Effector memory CD8-positive, alpha-beta T cell (primary cell): ENCODE data around the gene ZFHX3.
"Not testable (repeated sequence)": the region's sequence is repeated elsewhere in the genome, so short reads cannot be mapped to it uniquely, and the experiment has no call there.

Experiments used
- ATAC-seq: fragments of 150-1000 bp; cut with Tn5 transposase; replicated peaks from 2 replicates; pipeline ENCODE4 v1.10.0; 2021; ENCODE audit warnings: mild to moderate bottlenecking, moderate library complexity
- DNase-seq, 3 experiments: peaks; one replicate each; pipeline ENCODE4 v3.0.0; 2021
- H3K27ac Mint-ChIP-seq, 2 donors: one replicate each; pipeline ENCODE4 v1.8.0; 2022; ENCODE audit warnings: mild to moderate bottlenecking in 2 of 2, mixed read lengths in 2 of 2, moderate library complexity in 2 of 2
- H3K27me3 Mint-ChIP-seq, 2 donors: one replicate each; pipeline ENCODE4 v1.8.0; 2022; ENCODE audit warnings: mixed read lengths in 2 of 2
- H3K36me3 Mint-ChIP-seq: one replicate; pipeline ENCODE4 v1.8.0; 2022; ENCODE audit warnings: mild to moderate bottlenecking, moderate library complexity, mixed read lengths; ENCODE audit not compliant: insufficient read depth
- H3K4me1 Mint-ChIP-seq, 2 donors: one replicate each; pipeline ENCODE4 v1.8.0; 2022; ENCODE audit warnings: low read depth in 2 of 2, mixed read lengths in 2 of 2
- H3K4me3 Mint-ChIP-seq, 2 donors: one replicate each; pipeline ENCODE4 v1.8.0; 2022; ENCODE audit warnings: mild to moderate bottlenecking in 2 of 2, mixed read lengths in 2 of 2, moderate library complexity in 2 of 2
- H3K9me3 Mint-ChIP-seq, 2 donors: one replicate each; pipeline ENCODE4 v1.8.0; 2022; ENCODE audit warnings: mixed read lengths in 2 of 2

The ZFHX3 gene

DNA sequence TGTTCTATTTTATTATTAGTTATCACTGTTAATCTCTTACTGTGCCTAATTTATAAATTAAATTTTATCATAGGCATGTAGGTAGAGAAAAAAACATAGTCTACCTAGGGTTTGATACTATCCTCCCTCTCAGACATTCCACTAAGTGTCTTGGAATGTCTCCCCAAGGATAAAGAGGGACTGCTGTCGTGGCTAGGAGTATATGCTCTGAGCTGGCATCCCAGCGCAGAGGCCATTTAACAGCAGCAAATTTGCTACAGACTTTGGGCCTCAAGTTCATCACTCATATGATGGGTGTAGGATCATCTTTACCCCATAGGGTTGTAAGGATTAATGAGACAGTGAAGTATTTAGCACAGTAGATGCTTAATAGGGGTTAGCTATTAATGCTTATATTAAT, 56.7 kb downstream of the ZFHX3 start:
- no peak overlapping the region for H3K27ac Mint-ChIP-seq
- H3K27me3 Mint-ChIP-seq, result no peaks in the 10 kb centered on the region

DNA sequence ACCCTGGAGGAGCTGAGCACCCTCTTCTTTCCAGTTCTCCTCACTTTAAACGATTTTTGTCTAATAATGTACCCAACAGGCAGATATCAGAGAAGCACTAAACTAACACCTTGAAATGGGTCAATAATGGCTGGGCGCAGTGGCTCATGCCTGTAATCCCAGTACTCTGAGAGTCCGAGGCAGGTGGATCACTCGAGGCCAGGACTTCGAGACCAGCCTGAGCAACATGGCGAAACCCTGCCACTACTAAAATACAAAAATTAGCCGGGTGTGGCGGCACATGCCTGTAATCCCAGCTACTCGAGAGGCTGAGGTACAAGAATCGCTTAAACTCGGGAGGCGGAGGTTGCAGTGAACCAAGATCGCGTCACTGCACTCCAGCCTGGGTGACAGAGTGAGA, 57.4 kb downstream of the ZFHX3 start:
- Mint-ChIP-seq H3K36me3 (peaks cover 2% of the 10 kb centered on the region), H3K27me3 (no peaks in the 10 kb centered on the region), H3K9me3 (no peaks in the 10 kb centered on the region), H3K4me1 (no peaks in the 10 kb centered on the region), H3K27ac (no peak overlapping the region), H3K4me3 (no peak overlapping the region)
- ATAC-seq (no peak), DNase-seq (no peak)

More for the DNA sequence above, 56.7 kb downstream of the ZFHX3 start:
- Mint-ChIP-seq H3K36me3 (peaks cover 2% of the 10 kb centered on the region), H3K9me3 (peaks cover 0 to under 1% of the 10 kb centered on the region in 2 donors), H3K4me1 (no peaks in the 10 kb centered on the region), H3K4me3 (no peak overlapping the region)
- ATAC-seq (no peak), DNase-seq (no peak)

DNA sequence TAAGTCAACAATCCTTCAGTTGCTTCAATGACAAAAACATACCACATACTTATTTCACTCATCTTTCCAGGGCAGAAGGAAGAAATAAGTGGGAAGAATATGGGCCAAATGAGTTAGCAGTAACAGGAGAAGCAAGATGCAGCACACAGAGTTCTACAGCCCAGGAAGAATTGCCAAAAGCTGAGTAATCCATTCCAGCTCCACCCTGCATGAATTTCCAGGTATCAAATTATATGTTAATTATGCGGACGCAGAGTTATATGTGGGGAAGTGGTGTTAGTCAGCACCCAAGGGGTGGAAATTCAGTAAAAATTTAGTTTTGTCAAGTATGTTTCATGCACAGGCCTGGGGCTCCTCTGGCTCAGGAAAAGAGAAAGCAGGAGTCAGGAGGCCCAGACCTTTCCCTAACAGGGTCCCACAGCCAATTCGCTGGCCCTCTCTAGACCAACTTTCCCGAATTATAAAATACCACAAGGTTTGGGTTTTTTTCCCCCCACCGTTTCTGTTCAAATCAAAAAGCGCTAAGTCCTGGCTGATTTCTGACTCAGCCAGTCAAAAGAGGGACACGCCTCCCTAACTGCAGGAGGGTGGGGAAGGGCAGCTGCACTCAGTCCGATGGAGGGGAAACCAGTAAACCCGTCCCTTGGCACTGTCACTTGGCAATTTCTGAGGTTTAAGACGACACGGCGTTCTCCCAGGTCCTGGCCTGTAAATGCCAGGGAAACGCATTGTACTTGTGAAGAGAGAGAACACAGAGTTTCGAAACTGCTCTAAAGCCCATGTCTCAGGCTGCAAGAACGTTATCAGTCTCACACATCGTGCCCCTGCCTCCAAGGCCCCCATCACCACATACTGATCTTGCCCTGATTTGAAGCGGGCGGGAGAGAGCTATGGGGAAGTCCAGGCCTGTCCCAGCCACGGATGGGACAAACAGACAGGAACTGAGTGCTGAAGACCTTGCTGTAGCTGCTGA, 58.1 kb downstream of the ZFHX3 start:
- ATAC-seq (no peak), DNase-seq (no peak)
- Mint-ChIP-seq H3K4me1 (no peaks in the 10 kb centered on the region), H3K4me3 (no peak overlapping the region), H3K27ac (no peak overlapping the region), H3K36me3 (peaks cover 2% of the 10 kb centered on the region), H3K9me3 (no peaks in the 10 kb centered on the region), H3K27me3 (no peaks in the 10 kb centered on the region)

DNA sequence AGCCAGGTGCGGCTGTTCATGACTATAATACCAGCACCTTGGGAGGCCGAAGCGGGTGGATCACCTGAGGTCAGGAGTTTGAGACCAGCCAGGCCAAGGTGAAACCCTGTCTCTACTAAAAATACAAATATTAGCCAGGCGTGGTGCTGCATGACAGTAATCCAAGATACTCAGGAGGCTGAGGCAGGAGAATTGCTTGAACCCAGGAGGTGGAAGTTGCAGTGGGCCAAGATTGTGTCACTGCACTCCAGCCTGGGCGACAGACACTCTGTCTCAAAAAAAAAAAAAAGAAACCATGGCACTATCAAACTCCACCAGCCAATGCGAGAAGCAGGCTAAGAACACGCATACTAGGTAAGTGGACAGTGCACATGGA, 58.7 kb downstream of the ZFHX3 start:
- not testable (repeated sequence) for H3K36me3 Mint-ChIP-seq, DNase-seq, H3K4me3 Mint-ChIP-seq, H3K9me3 Mint-ChIP-seq, ATAC-seq, H3K27ac Mint-ChIP-seq, H3K27me3 Mint-ChIP-seq, H3K4me1 Mint-ChIP-seq

DNA sequence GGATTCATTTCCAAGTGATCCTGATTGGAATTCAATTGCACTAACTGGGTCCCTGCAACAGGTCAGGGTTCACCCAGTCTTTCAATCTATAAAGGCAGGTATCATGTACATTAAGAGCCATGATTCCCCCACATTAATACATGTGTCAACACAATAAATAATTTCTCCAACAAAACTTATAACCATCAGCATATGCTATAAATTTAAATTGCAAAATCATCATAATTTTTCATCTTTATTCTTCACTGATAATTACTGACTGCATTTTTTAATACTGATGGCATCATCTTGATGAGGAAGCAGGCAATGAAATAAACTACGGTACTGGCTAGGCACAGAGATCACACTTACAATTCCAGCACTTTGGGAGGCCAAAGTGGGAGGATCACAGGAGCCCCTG, 59.4 kb downstream of the ZFHX3 start:
- ATAC-seq (no peak), DNase-seq (no peak)
- H3K36me3 Mint-ChIP-seq, result no peaks in the 10 kb centered on the region
- no peaks in the 10 kb centered on the region for H3K27me3 Mint-ChIP-seq
- H3K4me3 Mint-ChIP-seq, result no peak overlapping the region
- H3K9me3 Mint-ChIP-seq, result no peaks in the 10 kb centered on the region
- no peak overlapping the region for H3K27ac Mint-ChIP-seq
- H3K4me1 Mint-ChIP-seq, result no peaks in the 10 kb centered on the region

DNA sequence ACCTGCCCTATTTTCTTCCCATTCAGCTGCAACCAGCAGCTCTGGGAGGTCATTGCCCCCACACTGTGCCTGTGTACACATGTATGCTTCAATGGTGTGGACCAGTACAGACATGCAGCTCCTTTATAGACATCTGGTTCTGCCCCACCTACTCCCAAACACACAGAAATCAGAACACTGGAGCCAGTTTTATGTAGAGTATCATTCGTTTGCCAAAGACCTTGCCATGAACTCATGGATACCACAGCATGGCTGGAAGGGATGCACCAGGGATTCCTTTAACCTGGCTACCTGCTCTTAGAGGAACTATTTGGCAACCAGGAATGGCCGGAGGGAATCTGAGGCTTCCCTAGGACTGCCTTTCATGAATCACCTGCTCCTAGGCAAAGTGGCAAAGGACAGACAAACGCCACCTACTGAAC, 60.4 kb downstream of the ZFHX3 start:
- no peaks in the 10 kb centered on the region for H3K4me1 Mint-ChIP-seq
- no peak overlapping the region for H3K27ac Mint-ChIP-seq
- H3K36me3 Mint-ChIP-seq, result no peaks in the 10 kb centered on the region
- no peaks in the 10 kb centered on the region for H3K9me3 Mint-ChIP-seq
- no peak for DNase-seq
- no peaks in the 10 kb centered on the region for H3K27me3 Mint-ChIP-seq
- no peak overlapping the region for H3K4me3 Mint-ChIP-seq
- no peak for ATAC-seq

DNA sequence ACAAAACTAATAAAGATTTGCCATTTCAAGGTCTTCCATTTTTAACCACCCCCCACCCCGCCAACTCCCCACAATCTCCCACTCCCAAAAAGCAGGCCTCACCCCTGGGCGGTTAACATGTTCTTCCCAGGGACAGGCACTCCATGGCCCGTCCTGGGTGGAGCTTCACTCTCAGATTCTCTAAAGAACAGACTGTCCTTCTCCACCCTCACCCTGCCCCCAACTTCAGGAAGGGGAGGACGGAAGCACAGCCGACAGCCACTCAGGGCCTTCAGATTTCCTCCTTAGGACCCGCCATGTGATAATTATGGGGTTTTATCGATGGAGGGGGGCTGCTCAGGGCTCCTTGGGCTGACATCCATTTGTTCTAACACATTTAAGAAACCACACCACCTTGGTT, 61.9 kb downstream of the ZFHX3 start:
- H3K4me1 Mint-ChIP-seq, result no peaks in the 10 kb centered on the region
- no peak overlapping the region for H3K27ac Mint-ChIP-seq

DNA sequence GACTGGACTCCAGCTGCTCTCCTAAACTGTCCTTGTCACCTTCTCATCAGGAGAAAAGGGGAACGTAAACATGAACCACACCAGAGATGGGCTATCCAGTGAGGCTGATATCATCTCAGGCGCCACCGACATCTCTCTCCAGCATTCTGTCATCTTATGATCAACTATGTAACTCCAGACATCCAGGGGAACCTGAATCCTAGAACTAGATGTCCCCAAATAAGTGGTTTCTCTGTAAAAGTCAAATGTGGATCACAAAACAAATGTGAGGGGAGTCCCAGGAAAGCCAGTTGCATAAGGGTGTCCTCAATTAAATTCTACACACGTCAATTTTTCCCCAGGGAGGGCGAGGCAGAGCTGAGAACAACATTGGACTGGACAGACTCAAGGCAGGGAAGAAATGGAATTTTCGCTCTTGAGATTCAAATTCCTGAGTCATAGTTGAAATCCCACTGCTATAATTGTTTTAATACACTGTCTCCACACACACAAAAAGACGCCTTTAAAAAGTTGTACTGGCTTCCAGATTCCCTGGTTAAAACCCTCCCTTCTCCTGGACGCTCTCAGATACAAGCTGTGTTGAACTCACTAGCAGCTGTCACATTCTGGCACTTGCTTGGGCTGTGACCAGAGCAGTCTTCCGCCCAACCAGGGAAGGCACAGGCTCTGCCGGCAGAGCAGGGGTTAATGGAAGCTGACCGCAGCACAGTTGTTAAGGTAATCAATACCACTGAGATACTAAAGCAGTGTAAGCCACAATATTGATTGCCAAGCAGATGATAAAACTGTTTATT, 62.6 kb downstream of the ZFHX3 start:
- ATAC-seq, result no peak
- H3K9me3 Mint-ChIP-seq, result peaks cover 0 to 1% of the 10 kb centered on the region in 2 donors
- no peak overlapping the region for H3K4me3 Mint-ChIP-seq
- no peak for DNase-seq
- H3K27me3 Mint-ChIP-seq, result no peaks in the 10 kb centered on the region
- no peak overlapping the region for H3K27ac Mint-ChIP-seq
- no peaks in the 10 kb centered on the region for H3K4me1 Mint-ChIP-seq
- H3K36me3 Mint-ChIP-seq, result no peaks in the 10 kb centered on the region

More for the DNA sequence above, 61.9 kb downstream of the ZFHX3 start:
- no peak overlapping the region for H3K4me3 Mint-ChIP-seq
- ATAC-seq (no peak), DNase-seq (no peak)
- H3K36me3 Mint-ChIP-seq, result no peaks in the 10 kb centered on the region
- peaks cover 0 to under 1% of the 10 kb centered on the region in 2 donors for H3K9me3 Mint-ChIP-seq
- no peaks in the 10 kb centered on the region for H3K27me3 Mint-ChIP-seq

DNA sequence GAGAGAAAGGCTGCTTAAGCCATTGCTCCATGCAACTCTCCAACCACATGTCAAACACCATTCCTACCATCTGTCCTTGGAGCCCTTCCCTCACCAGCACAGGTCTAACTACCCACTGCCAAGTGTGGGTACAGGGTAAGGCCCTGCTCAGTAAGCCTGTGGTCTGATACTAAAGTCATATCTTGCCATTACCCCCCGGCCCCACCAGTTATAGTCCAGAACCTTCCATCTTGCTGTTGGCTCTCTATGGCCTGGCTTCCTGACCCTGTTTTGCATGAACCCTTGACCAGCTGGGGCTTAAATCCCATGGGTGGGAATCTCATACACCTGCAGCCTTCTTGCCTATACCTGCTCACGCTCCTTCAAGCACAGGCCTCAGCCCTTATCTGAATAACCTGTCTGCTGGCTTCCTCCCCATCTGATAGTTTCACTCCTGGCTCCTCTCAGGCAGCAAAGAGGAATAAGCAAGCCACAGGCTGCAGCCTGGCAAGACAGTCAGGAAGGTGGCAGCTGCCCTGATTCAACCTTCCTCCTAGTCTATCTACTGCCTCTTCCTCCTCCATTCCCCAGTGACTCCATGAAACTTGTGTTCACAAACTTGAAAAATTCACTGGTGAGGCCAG, 64.1 kb downstream of the ZFHX3 start:
- Mint-ChIP-seq H3K27me3 (no peaks in the 10 kb centered on the region), H3K4me3 (no peak overlapping the region), H3K36me3 (no peaks in the 10 kb centered on the region), H3K4me1 (no peaks in the 10 kb centered on the region), H3K27ac (no peak overlapping the region), H3K9me3 (peaks cover 0 to 1% of the 10 kb centered on the region in 2 donors)
- no peak for DNase-seq
- ATAC-seq, result no peak

DNA sequence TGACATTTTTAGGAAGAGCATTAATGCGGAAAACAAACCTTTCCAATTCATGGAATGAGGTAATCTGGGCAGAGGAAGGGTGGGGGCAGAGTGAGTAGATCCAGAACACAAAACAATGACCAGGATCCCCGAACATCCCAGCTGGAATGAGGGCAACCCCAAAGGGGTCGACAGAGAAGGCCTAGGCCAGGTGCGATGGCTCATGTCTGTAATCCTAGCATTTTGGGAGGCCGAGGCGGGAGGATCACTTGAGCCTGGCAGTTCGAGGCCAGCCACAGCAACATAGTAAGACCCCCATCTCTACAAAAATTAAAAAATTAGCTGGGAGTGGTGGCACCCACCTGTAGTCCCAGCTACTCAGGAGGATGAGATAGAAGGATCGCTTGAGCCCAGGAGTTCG, 64.7 kb downstream of the ZFHX3 start:
- Mint-ChIP-seq H3K9me3 (peaks cover 0 to 1% of the 10 kb centered on the region in 2 donors), H3K27ac (no peak overlapping the region), H3K4me3 (no peak overlapping the region), H3K4me1 (no peaks in the 10 kb centered on the region), H3K27me3 (no peaks in the 10 kb centered on the region), H3K36me3 (no peaks in the 10 kb centered on the region)
- ATAC-seq (no peak), DNase-seq (no peak)

DNA sequence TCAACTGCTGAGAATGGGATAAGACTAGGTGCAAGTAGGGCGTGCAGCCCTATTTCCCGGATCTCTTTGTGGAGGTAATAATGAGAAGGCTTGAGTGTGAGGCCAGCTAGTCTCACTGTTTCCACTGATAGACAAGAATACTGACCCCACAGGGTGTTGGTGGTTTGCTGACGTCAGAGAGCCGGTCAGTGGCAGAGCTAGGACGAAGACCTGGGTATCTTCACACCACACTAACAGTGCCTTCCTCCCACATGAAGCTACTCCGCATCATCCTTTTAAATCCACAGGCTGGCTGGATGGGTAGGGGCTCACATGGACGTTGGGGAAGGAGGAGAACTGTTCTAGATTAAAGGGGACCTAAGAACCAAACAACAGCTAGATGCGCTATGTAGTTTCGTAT, 68.0 kb downstream of the ZFHX3 start:
- no peaks in the 10 kb centered on the region for H3K4me1 Mint-ChIP-seq
- DNase-seq (no peak), ATAC-seq (no peak)
- H3K27ac Mint-ChIP-seq, result no peak overlapping the region
- H3K9me3 Mint-ChIP-seq, result peaks cover 0 to 3% of the 10 kb centered on the region in 2 donors
- no peaks in the 10 kb centered on the region for H3K36me3 Mint-ChIP-seq
- no peaks in the 10 kb centered on the region for H3K27me3 Mint-ChIP-seq
- no peak overlapping the region for H3K4me3 Mint-ChIP-seq

DNA sequence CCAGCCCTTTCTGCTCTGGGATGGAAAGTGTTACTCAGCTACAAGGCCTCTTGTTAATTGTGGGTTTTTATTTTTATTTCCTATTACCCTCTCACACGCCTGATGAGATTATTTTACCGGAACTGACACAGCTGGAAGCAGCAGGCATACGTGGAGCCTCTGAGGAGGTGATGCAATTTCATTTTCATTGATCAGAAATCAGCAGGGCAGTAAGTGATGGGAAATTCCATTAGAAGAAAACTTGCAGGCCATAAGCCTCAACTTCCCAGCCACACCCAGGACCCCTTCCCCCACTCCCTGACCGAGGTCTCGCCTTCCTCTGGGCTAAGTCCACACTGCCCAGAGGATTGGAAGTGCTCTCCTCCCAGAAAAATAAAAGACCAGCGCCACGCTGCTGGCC, 69.7 kb downstream of the ZFHX3 start:
- H3K4me3 Mint-ChIP-seq, result no peak overlapping the region
- ATAC-seq (no peak), DNase-seq (no peak)
- no peaks in the 10 kb centered on the region for H3K27me3 Mint-ChIP-seq
- H3K4me1 Mint-ChIP-seq, result no peaks in the 10 kb centered on the region
- no peak overlapping the region for H3K27ac Mint-ChIP-seq
- H3K9me3 Mint-ChIP-seq, result peaks cover 4 to 5% of the 10 kb centered on the region in 2 donors
- H3K36me3 Mint-ChIP-seq, result no peaks in the 10 kb centered on the region

DNA sequence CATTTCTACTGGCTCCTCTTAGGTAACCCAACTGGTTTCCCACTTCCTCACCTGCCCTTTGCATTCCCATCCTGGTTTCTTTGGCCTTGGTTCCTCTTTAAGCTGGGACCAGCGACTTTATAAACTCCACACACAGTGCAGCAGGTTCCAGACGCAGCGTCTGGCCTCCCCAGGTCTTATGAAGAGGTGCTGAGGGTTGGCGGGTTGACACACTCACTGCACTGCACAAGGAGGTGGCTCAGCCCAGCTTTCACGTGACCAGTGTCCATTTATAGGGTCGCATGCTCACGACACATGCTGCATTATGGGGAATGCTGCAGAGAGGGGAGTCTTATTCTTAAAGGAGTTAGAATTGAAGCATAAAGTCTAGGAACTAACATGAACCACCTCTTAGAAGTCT, 70.8 kb downstream of the ZFHX3 start:
- Mint-ChIP-seq H3K4me1 (no peaks in the 10 kb centered on the region), H3K4me3 (no peak overlapping the region), H3K27ac (no peak overlapping the region), H3K9me3 (peaks cover 7% of the 10 kb centered on the region in 2 donors), H3K27me3 (no peaks in the 10 kb centered on the region), H3K36me3 (peaks cover 2% of the 10 kb centered on the region)
- ATAC-seq (no peak), DNase-seq (no peak)
